NCI-H2227 (cell line): Measurements from ENCODE around the gene NPHS1.
"Not testable (repeated sequence)": the region's sequence is repeated elsewhere in the genome, so short reads cannot be mapped to it uniquely, and the experiment has no call there.

Source experiments
- DNase-seq: peaks from one replicate; lab custom pipeline; 2025; ENCODE audit not compliant: unreplicated experiment; lab: John Stamatoyannopoulos, UW

NPHS1 gene

GRCh38 chr19:35813043-35813890 lies 39.0 kb downstream of the NPHS1 start:
- DNase-seq, result no peak

- no peak for DNase-seq
Measured at GRCh38 chr19:35812220-35813042, 39.9 kb downstream of the NPHS1 start, which contains the start of gene PRODH2. PRODH2 (minus strand) TSS chr19:35812845; CDS start chr19:35812805, 40 bp downstream.

- no peak for DNase-seq
Measured at GRCh38 chr19:35811317-35812219, 40.7 kb downstream of the NPHS1 start.

- no peak for DNase-seq
Measured at GRCh38 chr19:35807633-35808032, 44.7 kb downstream of the NPHS1 start.

- no peak for DNase-seq
Measured at GRCh38 chr19:35806597-35806996, 45.7 kb downstream of the NPHS1 start.

GRCh38 chr19:35805526-35806102 lies 46.7 kb downstream of the NPHS1 start:
- no peak for DNase-seq

GRCh38 chr19:35801828-35802227 lies 50.5 kb downstream of the NPHS1 start:
- no peak for DNase-seq

- no peak for DNase-seq
Measured at GRCh38 chr19:35797663-35798062, 54.6 kb downstream of the NPHS1 start.

- no peak for DNase-seq
Measured at GRCh38 chr19:35796645-35797542, 55.4 kb downstream of the NPHS1 start.

- not testable (repeated sequence) for DNase-seq
Measured at GRCh38 chr19:35795564-35795963, 56.7 kb downstream of the NPHS1 start.

GRCh38 chr19:35793381-35794165 lies 58.7 kb downstream of the NPHS1 start:
- no peak for DNase-seq

GRCh38 chr19:35792888-35793287 lies 59.4 kb downstream of the NPHS1 start:
- DNase-seq, result no peak

GRCh38 chr19:35792312-35792711 lies 60.0 kb downstream of the NPHS1 start:
- no peak for DNase-seq

- DNase-seq, result no peak
Measured at GRCh38 chr19:35791814-35792279, 60.5 kb downstream of the NPHS1 start.

GRCh38 chr19:35790981-35791813 lies 61.1 kb downstream of the NPHS1 start:
- no peak for DNase-seq

GRCh38 chr19:35789978-35790944 lies 62.0 kb downstream of the NPHS1 start:
- no peak for DNase-seq
